Stimulated activated CD8-positive, alpha-beta memory T cell treated with anti-CD3 and anti-CD28 coated beads, Interleukin-12 subunit alpha, Interleukin-12 subunit beta, amount 100 ng/mL, for 24 hours (primary cell): Measurements from ENCODE around the gene RTN4R.

Experiments
- DNase-seq: peaks from one replicate; pipeline ENCODE4 v3.0.0-alpha.2; 2020; ENCODE audit errors: extremely low read depth

The RTN4R gene

DNA sequence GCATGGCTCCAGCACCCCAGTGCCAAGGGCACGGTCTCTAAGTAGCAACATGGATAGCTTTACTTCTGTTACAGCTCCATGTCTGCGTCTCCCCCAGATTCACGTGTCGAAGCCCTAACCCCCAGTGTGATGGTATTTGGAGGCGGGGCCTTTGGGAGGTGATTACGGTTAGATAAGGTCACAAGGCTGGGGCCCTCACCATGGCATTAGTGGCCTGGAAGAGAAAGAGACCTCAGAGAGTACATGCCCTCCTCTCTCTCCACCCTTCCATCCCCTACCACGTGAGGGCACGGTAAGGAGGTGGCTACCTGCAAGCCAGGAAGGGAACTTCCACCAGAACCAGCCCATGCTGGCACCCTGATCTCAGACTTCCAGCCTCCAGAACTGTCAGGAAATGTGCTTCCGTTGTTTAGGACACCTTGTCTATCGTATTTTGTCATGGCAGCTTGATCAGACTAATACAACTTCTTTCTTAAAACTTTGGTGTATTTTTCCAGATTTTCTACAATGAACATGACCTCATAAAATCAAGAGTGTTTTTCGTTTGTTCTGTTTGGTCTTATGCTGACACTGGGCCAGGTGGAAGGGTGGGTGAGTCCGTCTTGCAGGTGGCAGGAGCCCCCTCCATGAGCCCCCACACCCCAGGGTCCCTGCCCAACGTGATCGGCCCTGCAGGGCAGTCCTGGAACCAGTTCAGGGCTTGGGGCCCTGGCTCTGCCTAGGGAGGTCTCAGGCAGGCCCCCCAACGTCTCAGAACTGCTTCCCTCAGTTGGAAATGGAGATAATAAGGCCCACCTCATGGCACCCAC is 10.7 kb downstream of the RTN4R start:
- DNase-seq: no peak

DNA sequence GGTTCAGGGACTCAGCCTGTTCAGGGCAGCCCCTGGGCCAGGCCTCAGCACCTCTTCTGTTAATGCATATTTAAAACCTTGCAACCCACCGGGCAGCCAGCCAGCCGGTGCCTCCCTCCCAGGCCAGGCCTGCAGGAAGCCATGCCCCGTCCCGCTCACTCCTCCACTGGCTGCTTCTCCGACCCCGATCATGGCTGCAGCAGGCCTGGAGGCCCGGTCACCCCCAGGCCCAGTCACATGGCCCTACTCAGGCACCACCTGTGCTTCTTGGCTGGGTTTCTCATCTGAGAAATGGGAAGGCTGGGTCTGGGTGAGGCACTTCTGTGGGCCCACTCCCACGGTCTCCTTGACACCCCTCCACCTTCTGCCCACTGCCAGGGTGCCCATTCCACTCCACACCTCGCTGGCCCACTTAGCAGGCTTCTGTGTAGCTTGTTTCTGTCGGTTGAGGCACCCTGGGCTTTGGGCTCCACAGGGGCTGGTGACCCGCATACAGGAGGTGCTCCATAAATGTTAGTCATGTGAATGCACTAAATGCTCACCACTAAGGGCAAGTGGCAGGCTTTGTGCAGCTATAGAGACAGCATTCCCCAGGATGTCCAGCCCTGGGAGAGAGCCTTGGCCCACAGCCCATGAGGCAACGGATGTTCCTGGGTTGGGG is 11.4 kb downstream of the RTN4R start:
- no peak for DNase-seq

DNA sequence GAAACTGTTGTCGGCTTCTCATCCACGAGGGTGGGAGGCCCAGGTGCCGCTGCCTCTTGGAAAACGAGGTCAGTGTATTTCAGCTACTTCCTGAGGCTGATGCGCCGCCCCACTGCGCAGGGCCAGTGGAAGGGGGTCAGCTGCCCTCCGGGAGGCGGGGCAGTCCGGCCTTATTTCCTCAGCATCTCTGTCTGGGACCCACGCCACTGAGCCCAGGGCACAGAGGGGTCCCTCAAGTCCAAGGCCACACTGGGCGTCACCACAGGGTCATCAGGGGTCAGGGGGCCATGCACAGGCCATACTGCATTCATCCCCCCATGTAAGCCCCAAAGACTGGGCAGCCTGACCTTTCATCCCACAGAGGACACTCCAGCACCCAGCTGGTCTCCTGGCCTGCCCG is 12.1 kb downstream of the RTN4R start:
- no peak for DNase-seq

DNA sequence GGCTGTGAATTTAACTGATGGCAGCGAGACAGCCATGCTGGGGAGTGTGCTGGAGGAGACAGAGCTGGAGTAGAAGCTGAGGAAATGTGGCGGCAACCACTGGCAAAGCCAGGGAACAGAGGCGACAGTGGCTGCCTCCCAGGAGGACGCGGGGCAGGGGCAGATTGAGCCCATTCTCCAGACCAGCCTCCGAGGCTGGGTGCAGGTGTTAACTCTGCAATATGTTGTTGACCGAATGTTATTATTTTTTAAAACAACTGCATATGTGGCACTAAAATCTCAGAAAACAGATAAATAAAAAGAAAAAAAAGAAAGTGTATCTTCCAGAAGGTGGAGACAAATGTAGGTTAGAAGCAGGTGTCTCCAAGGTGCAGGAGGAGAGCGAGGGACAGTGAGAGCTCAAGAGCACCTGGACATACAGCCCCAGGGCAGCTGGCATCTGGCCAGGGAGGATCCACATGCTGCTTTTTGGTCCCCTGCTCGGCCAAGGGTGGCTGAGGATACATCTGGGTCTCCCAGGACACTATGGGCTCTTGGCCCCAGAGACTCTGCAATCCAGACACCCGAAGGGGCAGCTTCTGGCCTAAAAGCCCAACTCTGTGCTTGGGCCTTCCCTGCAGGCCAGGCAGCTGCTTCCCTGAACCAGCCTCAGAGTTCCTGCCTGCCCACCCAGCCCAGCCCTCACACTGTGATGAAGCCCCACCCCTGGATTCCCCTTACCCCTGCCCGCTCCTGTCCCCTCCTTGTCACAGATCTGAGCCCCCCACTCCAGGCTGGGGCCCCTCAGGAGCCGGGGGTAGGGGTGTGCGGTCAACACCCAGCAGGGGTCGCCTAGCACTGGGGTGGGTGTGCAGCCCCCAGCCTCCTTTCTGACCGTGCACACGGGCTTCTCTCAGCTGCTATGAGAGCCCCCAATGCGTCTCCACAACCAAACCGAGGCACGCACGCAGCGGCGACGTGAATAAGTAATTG is 12.9 kb downstream of the RTN4R start:
- DNase-seq: no peak

DNA sequence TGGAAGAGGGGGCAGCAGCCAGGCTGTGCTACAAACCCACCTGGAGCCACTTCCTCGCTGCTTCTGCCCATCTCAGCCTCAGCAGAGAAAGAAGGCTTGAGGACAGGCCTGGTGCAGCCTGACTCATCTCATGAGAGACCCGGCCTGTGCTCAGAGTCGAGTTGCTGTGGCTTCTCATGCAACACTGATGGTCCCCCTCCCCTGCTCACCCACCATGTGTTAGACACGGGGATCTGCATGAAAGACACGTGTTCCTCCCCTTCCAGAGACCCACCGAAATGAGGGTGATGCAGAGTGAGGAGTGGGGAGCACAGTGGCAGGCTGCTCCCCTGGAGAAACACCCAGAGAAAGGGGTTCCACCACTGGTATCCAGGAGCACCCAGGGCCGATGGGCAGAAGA is 15.0 kb downstream of the RTN4R start:
- no peak for DNase-seq

DNA sequence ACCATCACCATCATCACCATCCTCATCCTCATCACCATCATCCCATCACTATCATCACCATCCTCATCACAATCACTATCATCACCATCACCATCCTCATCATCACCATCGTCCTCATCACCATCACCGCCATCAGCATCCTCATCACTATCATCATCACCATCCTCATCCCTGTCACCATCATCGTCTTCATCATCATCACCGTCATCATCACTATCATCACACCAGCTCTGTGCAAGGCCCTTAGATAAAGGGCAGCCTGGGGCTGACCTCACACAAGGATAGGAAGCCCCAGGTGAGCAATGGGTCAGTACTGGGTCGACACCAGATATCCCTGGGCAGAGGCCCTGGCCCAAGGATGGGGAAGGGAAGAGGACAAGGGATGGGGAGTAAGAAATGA is 16.1 kb downstream of the RTN4R start:
- DNase-seq: no peak

DNA sequence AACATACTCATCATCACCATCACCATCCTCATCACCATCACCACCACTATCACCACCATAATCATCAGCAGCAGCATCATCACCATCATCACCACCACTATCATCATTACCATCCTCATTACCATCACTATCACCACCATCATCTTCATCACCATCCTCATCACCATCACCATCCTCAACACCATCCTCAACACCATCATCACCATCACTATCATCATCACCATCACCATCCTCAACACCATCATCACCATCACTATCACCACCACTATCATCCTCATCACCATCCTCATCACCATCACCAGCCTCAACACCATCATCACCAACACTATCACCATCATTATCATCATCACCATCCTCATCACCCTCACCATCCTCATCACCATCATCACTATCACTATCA is 16.6 kb downstream of the RTN4R start:
- DNase-seq: no peak

DNA sequence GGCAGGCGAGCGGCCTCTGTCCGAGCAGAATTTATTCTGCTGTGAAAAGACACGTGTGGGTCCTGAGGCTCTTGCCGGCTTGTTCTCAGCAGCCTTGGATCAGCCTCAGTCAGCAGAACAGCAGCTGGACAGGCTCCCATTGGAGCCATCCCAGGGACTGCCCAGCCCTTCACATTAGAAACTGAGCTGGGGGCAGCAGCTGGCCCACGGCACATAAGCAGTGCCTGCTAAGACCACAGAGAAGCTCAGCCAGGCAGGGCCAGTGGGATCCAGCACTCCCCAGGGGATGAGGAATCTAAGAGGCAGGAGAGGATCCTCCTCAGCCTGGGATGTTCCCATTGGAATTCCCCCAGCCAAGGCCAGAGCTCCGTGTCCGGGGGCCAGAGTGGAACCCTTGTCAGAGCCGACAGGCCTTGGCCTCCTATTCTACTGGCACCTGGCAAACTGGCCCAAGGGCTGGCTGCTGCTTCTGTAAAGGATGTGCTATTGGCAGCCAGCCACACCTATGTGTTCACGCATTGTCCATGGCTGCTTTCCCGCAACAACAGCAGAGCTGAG is 18.2 kb downstream of the RTN4R start:
- no peak for DNase-seq

DNA sequence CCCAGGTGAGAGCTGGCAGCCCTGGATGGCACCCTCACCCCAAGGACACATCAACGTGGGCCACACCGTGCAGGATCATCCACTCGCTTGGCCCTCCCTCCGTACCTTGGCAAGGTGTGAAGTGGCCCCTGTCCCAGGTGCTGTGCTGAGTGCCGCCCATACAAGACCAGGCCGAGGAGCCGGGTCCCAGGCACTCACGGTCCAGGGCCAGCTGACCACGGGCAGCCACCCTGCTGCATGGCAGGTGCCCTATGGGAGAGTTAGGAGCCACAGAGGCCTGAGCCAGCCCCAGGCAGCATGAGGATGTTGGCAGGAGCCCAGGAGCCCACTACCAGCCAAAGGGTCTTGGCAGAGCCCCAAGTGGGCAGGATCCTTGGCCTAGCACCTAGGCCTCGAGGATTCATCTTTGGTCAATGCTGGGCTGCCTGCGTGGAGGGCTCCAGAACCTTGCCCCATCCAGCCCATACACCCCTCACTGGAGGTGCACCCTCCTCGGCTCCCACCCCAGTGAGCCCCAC is 19.6 kb downstream of the RTN4R start:
- no peak for DNase-seq

DNA sequence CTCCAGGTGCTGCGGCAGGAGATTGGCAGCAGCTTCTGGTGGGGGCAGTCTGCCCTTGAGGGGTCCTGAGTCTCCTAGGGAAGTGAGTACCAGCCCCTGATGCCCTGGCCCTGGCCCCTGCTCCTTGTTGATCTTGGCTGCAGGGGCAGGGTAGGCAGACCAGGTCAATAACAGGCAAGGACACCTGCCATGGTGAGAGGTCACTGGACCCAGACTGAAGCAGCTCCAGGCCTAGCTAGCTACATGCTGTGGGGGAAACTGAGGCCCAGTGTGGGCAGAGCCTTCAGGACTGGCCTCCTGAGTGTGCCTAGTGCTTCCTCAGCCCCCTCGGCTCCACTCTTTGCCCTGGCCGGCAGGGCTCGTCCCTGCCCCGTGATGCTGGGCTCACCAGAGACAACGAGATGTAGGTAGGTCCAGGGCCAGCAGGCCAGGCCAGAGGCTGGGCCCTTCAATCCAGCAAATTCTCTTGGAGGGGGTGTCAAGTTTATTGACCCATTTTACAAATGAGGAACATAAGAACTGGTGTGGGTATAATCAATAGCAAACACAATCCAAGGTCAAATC is 20.4 kb downstream of the RTN4R start:
- no peak for DNase-seq

DNA sequence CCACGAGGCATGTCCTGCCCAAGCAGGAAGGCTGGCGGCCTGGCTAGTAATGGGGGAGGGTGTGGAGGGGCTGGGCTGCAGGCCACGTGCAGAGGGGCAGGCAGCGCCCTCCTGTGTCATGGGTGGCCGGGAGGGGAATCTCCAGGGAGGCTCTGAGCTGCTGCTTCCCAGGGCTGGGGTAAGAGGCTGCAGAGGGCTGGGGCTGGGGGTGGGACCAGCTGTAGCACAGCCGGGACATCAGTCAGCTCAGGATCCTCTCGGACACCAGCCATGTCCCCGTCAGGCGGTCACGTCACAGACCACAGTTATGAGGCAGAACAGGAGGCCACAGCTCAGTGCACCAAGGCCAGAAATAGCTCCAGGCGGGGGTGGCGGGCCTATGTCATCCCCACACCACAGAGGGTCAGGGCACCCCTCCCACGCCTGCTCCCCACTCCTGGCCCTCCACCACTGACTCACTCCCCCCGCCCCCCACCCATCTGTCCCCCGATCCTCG is 21.1 kb downstream of the RTN4R start:
- no peak for DNase-seq

DNA sequence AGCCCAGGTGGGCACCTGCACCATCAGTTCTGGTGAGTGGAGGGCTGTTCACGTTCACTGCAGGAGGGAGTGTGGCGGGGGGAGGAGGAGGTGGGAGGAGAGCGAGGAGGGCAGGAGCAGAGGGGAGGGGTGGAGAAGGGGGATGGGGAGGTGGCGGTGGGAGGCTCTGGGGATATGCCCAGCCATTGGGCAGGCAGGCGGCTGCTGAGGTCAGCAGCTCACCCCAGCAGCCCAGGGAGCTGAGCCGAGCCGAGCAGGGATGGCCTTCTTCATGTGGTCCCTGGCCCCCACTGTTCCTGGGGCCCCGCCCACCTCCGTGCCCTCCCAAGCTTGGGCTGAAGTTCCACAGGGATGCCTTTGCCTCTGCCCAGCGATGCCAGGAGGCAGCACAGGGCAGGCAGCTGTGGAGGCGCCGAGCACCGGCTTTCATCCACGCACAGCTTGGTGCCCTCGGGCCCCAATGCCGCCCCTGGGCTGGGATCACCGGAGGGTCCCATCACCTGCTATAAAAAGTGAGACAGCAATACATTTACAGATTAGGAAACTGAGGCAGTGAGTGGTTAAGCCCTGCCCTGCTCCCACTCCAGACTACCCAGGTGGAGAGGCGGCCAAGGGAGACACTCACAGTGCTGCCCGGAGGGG is 21.6 kb downstream of the RTN4R start:
- DNase-seq: no peak

DNA sequence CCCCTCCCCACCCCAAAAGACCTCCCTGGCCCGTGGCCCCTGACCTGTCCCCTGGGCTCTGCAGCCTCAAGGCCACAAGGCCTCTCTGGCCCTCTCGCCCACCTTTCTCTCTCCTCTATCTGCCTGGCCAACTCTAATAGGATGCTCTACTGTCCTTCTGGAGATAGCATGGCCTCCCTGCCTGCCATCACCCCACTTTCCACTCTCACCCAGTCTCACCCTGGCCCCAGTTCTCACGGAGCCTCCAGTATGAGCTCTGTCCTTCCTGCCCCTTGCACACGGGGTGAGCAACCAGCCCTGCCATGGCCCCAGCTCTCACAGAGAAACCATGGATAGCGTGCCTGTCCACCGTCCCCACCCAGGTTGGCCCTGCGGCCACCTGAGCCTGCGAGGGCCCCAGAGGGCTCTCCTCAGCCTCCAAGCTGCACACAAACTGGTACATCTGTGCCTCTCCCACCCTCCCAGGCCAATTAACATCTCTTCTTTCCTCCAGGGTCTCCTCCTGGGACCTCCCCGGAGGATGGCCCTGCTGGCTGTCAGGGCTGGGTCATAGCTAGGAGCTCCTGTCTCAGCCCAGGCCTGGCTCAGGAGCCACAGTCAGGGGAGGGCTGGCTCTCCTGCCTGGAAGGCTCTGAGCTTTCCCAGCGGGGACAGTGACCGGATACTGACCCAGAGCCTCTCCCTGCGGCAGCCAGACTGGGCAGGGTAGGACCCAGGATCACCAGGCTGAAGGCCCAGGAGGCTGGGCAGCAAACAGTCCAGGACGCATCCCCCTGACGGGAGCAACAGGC is 22.3 kb downstream of the RTN4R start:
- DNase-seq: no peak

DNA sequence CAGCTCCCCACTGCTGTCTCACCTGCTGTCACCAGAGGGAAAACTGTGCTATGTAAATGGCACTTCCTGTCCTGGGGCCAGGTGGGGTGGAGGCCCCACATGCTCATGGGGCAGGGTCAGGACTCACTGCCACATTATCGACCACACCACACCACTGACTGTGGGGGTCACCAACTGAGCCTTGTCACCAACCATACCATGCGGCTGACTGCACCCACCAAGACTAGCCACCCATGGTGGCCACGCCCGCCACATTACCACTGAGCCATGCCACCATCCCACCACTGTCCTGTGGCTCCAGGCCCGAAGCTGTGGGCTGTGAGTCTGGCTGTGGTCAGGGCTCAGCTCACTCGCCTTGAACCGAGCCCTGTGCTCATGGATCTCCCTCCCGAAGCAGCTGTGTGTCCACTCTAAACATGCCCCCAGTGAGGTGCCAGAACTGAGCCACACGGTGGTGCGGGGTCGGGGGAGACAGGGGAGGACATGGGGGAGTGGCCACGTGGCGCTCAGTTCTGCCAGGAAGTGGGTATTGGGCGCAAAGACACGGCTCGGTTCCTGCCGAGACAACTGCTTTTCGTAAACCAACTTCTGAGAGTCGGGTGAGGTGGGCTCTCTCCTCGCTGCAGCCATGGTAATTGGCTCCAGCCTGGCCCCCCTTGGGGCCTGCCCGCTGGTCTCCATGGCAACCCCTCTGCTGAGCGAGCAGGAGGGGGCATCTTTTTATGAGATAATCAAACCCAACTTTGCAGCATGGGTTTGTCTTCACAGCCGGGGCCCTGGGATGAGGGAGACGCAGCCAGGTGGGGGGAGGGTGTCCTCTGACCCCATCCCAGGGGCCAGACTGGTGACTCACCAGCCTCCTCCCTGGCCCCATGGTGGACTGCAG is 23.2 kb downstream of the RTN4R start:
- no peak for DNase-seq

DNA sequence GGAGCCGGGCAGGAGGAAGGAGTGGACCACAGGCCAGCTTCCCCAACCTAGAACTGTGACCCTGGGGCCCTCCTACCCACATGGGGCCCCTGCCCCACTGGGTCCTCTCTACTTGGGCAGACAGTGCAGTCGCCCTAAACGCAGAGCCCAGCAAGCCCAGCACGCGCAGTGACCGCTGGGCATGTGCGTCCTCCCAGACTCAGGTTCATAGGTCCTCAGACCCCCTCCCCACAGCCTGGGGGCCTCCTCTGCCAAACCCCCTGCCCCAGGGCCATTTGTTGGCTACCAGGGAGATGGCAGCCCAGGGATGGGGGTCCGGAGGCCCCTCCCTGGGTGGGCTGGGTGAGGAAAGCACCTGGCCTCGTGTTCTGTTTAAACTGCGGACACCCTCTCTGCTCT is 23.9 kb downstream of the RTN4R start:
- no peak for DNase-seq

DNA sequence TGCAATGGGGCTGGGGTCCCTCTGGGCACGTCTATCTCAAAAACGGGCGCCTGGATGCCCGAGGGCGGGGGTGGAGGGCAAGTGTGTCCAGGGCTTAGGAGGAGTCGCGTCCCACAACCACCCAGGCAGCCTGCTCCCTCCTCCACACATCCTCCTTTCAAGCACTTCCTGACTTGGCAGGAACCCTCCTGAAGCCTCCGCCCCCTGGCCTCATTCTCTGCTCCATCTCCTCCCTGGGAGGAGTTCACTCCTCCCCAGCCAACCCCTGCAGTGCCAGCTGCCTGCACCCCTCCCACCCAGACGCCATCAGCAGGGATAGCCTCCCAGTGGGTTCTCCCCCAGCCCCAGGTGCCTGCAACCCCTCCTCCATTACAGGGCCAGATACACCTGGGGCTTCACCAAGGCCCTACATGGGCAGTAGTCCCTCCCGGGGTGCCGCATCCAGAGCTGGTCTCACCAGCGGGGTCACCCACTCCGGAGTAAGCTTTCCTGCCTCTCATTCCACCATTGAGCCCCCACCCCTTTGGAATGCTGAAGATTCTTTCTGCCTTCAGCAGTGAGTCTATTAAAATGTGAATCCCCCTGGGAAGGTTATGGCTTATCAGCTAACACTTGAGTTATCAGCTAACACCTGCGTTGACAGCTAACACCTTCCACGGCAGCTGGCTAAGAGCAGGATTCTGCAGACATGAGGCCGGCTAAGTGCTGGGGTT is 24.4 kb downstream of the RTN4R start:
- DNase-seq: no peak

DNA sequence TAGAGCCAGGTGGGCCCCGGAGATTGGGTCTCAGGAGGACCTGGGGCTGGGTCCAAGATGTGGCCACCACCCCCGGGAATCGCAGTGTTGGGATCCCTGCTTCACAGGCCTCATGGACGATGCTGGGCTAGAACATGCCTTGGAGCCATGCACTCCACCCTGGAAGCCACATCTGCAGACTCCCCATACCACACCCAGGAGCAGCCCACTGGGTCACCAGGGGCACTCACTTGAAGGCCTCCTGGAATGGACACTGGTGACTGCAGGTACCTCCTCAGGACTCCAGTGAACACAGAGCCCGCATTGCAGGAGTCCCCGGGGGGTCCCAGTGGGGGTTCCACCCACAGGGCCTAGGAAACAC is 25.0 kb downstream of the RTN4R start:
- DNase-seq: no peak

DNA sequence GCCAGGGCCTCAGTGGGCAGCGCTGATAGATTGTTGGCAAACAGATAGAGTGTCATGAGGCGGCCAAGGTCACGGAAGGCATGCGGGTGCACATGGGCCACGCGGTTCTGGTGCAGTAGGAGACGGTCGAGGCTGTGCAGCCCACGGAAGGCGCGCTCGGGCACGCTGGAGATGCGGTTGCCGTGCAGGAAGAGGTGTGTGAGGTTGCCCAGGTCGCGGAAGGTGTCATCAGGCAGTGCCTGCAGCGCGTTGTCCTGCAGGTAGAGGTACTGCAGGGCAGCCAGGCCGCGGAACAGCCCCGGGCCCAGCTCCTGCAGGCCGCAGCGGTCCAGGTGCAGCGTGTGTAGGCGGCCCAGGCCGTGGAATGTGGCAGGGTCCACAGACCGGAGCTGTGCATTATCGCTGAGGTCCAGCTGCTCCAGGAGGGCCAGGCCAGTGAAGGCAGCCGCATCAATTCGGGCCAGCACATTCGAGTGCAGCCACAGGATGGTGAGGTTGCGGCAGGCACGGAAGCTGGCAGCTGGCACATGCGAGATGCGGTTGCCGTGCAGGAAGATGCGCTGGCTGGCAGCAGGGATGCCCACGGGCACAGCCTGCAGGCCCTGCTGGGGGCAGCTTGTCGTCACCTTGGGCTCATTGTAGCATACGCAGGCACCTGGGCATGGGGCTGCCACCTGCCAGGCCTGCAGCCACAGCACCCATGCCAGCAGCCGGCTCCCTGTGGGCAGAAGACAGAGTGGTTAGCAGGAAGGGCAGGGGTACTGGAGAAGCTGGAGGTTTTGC is 25.5 kb downstream of the RTN4R start:
- DNase-seq: no peak
